Gastroesophageal sphincter (tissue), 3 donors: ENCODE results near the gene SPEF2.

ENCODE experiments used
- EP300 ChIP-seq: sonication (generic); formaldehyde crosslinking; IDR thresholded peaks from one replicate; pipeline ENCODE4 v1.6.1; 2017; ENCODE audit warnings: antibody characterized with exemption, mild to moderate bottlenecking
- POLR2A ChIP-seq, 2 donors: fragments of 450-650 bp; IDR thresholded peaks; one replicate each; pipeline ENCODE4 v1.6.1; 2017; ENCODE audit warnings: antibody characterized with exemption in 2 of 2, mild to moderate bottlenecking in 2 of 2, moderate library complexity in 1 of 2
- POLR2AphosphoS5 ChIP-seq: sonication (generic); formaldehyde crosslinking; IDR thresholded peaks from one replicate; pipeline ENCODE4 v1.6.1; 2017; ENCODE audit warnings: antibody characterized with exemption
- TF ChIP-seq, protein P1 (sequence below), 4 experiments: fragments of 200-600 bp in 2 of 4; fragments of 450-650 bp in 2 of 4; sonication (generic) in 1 of 4; IDR thresholded peaks; one replicate each; pipeline ENCODE4 v1.5.1; 2017 to 2019; ENCODE audit warnings: antibody characterized with exemption in 4 of 4, mild to moderate bottlenecking in 2 of 4, moderate library complexity in 2 of 4

DNA sequence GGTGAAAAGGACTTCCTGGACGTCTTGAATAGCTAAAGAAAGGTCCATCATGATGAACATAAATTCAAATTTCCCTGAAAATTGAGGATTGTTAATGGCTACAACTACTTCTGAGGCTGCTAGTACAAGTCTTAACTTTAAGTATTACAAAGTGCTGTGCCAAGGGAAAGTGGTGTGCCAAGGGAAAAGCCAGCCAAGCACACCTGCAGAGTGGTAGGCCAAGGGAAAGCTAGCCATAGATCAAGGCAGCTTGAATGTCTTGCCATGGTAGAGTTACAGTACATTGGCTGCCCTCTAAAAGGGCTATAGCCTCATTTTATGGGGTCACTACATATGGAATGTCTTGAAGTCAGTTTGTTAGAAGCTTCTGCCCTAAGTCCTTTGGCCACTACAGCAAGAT is 64.2 kb downstream of the SPEF2 start:
- TF ChIP-seq, protein P1, sequence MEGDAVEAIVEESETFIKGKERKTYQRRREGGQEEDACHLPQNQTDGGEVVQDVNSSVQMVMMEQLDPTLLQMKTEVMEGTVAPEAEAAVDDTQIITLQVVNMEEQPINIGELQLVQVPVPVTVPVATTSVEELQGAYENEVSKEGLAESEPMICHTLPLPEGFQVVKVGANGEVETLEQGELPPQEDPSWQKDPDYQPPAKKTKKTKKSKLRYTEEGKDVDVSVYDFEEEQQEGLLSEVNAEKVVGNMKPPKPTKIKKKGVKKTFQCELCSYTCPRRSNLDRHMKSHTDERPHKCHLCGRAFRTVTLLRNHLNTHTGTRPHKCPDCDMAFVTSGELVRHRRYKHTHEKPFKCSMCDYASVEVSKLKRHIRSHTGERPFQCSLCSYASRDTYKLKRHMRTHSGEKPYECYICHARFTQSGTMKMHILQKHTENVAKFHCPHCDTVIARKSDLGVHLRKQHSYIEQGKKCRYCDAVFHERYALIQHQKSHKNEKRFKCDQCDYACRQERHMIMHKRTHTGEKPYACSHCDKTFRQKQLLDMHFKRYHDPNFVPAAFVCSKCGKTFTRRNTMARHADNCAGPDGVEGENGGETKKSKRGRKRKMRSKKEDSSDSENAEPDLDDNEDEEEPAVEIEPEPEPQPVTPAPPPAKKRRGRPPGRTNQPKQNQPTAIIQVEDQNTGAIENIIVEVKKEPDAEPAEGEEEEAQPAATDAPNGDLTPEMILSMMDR (IDR thresholded peaks at IDR 0.05), result no peak
- TF ChIP-seq POLR2A (IDR thresholded peaks at IDR 0.05), result no peak
- no peak for TF ChIP-seq POLR2AphosphoS5
- TF ChIP-seq EP300, result no peak
